Activated B cell treated with CpG ODN at 0.5 μM for 24 hours (primary cell): Measurements from ENCODE around the gene COPE. TPM values are rescaled to one million over a fixed set of nuclear protein-coding genes. Genes with fewer than 3 reads are reported as not detected.
A peak's percentile ranks its signal among the peaks of the same experiment; 100 is the strongest.

Experiments used
- ATAC-seq: fragments of 200-7000 bp; cut with Tn5 transposase; one replicate; pipeline ENCODE4 v1.10.0; 2021; ENCODE audit warnings: low read depth, mild to moderate bottlenecking, moderate library complexity
- CTCF ChIA-PET: fragments of 350-600 bp; sonication (Branson Sonifier 250); formaldehyde crosslinking; loops from one replicate; lab custom pipeline; 2021; ENCODE audit warnings: antibody characterized with exemption; lab: Charles Lee
- POLR2A ChIA-PET: fragments of 350-600 bp; sonication (Branson Sonifier 250); formaldehyde crosslinking; loops from one replicate; lab custom pipeline; 2021; ENCODE audit warnings: antibody characterized with exemption; lab: Charles Lee
- DNase-seq: peaks from one replicate; pipeline ENCODE4 v3.0.0; 2022
- H3K27ac Mint-ChIP-seq: one replicate; pipeline ENCODE4 v1.8.0; 2020; ENCODE audit warnings: mixed read lengths
- H3K27me3 Mint-ChIP-seq: one replicate; pipeline ENCODE4 v1.8.0; 2021; ENCODE audit warnings: mixed read lengths
- H3K36me3 Mint-ChIP-seq: one replicate; pipeline ENCODE4 v1.8.0; 2021; ENCODE audit warnings: low read depth, mixed read lengths
- H3K4me1 Mint-ChIP-seq: one replicate; pipeline ENCODE4 v1.8.0; 2021; ENCODE audit warnings: mixed read lengths
- H3K4me3 Mint-ChIP-seq: one replicate; pipeline ENCODE4 v1.8.0; 2020; ENCODE audit warnings: mild to moderate bottlenecking, mixed read lengths
- H3K9me3 Mint-ChIP-seq: one replicate; pipeline ENCODE4 v1.8.0; 2020; ENCODE audit warnings: mixed read lengths
- intact Hi-C: fragments of 100-400 bp; cut with micrococcal nuclease; formaldehyde crosslinking; loops from one replicate; pipeline ENCODE4 v1.15.1; 2024
- total RNA-seq: library from RNA; stranded (reverse); gene quantifications from 2 replicates; pipeline ENCODE4 v1.2.3, GENCODE V29; 2022
- TF ChIP-seq, protein P1 (sequence below): fragments of 200-600 bp; IDR thresholded peaks from one replicate; pipeline ENCODE4 v1.8.0; 2022; ENCODE audit warnings: antibody characterized with exemption, mild to moderate bottlenecking

COPE gene
- total RNA-seq: 182 and 253 TPM in 2 replicates

- H3K4me1 Mint-ChIP-seq: peaks cover 46% of the 10 kb centered on the region
- peak within 1 kb of the TSS; percentile 60 for H3K27ac Mint-ChIP-seq
- ChIA-PET POLR2A (interaction anchor here (0.5 to 2.0 kb wide), 28 partner anchors 8 to 1366 kb away, joined by 3 to 23 read pairs (median 4); partner anchors contain the start of genes KXD1, REX1BD, SLC25A42 and UBA52), CTCF (interaction anchor here (0.7 to 1.2 kb wide), 5 partner anchors 22 to 1208 kb away, joined by 3 to 4 read pairs (median 3); partner anchors contain the start of genes HOMER3 and KXD1)
- TF ChIP-seq, protein P1, sequence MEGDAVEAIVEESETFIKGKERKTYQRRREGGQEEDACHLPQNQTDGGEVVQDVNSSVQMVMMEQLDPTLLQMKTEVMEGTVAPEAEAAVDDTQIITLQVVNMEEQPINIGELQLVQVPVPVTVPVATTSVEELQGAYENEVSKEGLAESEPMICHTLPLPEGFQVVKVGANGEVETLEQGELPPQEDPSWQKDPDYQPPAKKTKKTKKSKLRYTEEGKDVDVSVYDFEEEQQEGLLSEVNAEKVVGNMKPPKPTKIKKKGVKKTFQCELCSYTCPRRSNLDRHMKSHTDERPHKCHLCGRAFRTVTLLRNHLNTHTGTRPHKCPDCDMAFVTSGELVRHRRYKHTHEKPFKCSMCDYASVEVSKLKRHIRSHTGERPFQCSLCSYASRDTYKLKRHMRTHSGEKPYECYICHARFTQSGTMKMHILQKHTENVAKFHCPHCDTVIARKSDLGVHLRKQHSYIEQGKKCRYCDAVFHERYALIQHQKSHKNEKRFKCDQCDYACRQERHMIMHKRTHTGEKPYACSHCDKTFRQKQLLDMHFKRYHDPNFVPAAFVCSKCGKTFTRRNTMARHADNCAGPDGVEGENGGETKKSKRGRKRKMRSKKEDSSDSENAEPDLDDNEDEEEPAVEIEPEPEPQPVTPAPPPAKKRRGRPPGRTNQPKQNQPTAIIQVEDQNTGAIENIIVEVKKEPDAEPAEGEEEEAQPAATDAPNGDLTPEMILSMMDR: no peak
- DNase-seq (peak; percentile 94), ATAC-seq (peak; percentile 96)
- intact Hi-C loops: loop anchor here (1.0 to 10.0 kb wide), 13 partner anchors 13 to 401 kb away; partner anchors contain the start of genes ARMC6, BORCS8, CRTC1 and ELL
- H3K27me3 Mint-ChIP-seq: no peaks in the 10 kb centered on the region
- peak within 1 kb of the TSS; percentile 91 for H3K4me3 Mint-ChIP-seq
- no peaks in the 10 kb centered on the region for H3K9me3 Mint-ChIP-seq
- peaks cover 60% of the 10 kb centered on the region for H3K36me3 Mint-ChIP-seq
Measured at GRCh38 chr19:18919086-18919899, at the start of gene COPE, which contains the start of gene DDX49. Gene COPE (minus strand): TSS chr19:18919387. CDS start chr19:18919348, 39 bp downstream. Gene DDX49 (plus strand): TSS chr19:18919715. CDS start chr19:18919742, 27 bp downstream.

DNA sequence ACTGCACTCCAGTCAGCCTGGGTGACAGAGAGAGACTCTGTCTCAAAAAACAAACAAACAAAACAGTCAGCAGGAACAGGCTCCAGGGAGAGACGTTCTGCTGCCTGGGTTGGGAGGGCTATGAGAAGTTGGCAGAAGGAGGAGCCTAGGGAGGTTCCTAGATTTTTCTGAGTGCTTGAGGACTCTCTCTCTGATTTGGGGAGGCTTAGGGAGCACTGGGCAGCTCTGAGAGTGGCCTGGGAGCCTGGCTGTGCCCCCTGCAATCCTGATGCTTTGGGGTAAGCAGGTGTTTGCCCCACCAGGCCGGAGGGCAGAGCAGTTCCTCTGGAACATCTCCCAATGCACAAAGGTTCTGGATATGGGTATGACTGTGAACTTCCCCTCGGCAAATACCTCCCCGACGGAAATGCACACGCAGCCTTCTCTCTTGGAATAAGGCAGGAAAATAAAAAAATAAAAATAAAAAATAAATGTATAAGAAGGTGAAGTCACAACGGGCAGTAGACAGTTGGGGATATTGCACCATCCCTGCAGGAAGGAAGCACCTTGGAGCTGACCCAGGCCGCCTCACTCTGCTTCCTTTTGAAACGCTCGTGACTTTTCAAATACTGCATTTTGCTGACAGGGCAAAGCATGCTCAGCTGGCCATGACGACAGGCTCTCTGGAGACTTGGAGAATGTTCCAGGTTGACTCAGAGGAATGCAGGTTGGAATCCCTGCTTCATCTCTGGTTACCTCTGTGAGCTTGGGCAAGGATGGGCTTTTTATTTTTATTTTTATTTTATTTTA lies 48.4 kb upstream of the COPE start:
- POLR2A ChIA-PET: no interaction called here
- CTCF ChIA-PET: no interaction called here

GRCh38 chr19:18966307-18966706 lies 47.1 kb upstream of the COPE start:
- no peak overlapping the region for H3K4me3 Mint-ChIP-seq
- ChIA-PET POLR2A (interaction anchor here (0.7 kb wide), 1 partner anchor 11 kb away, joined by 6 read pairs; no protein-coding TSS in a partner anchor), CTCF (no interaction called here)
- peaks cover 23% of the 10 kb centered on the region for H3K27me3 Mint-ChIP-seq
- no peak overlapping the region for H3K27ac Mint-ChIP-seq
- ATAC-seq (no peak), DNase-seq (no peak)
- no peaks in the 10 kb centered on the region for H3K36me3 Mint-ChIP-seq
- TF ChIP-seq, protein P1: no peak
- intact Hi-C loops: no loop called here
- H3K9me3 Mint-ChIP-seq: no peaks in the 10 kb centered on the region
- H3K4me1 Mint-ChIP-seq: peaks cover 10% of the 10 kb centered on the region

More for the DNA sequence above, 48.4 kb upstream of the COPE start:
- no peak for DNase-seq
- no peaks in the 10 kb centered on the region for H3K36me3 Mint-ChIP-seq
- peaks cover 15% of the 10 kb centered on the region for H3K27me3 Mint-ChIP-seq
- no peak overlapping the region for H3K27ac Mint-ChIP-seq
- H3K4me1 Mint-ChIP-seq: no peaks in the 10 kb centered on the region
- TF ChIP-seq, protein P1: no peak
- H3K9me3 Mint-ChIP-seq: no peaks in the 10 kb centered on the region
- H3K4me3 Mint-ChIP-seq: no peak overlapping the region
- ATAC-seq: no peak
- intact Hi-C loops: no loop called here

DNA sequence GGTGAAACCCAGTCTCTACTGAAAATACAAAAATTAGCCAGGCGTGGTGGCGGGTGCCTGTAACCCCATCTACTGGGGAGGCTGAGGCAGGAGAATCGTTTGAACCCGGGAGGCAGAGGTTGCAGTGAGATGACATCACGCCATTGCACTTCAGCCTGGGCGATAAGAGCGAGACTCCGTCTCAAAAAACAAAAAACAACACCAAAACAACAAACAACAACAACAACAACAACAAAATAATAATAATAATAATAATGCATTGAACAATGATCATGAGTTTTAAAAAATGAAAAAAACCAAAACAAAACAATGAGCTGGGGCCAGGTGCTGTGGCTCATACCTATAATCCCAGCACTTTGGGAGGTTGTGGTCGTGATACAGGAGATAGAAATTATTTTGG lies 44.9 kb upstream of the COPE start:
- Mint-ChIP-seq H3K27me3 (peaks cover 24% of the 10 kb centered on the region), H3K27ac (no peak overlapping the region), H3K9me3 (no peaks in the 10 kb centered on the region), H3K4me3 (no peak overlapping the region), H3K36me3 (no peaks in the 10 kb centered on the region), H3K4me1 (peaks cover 10% of the 10 kb centered on the region)
- ChIA-PET CTCF (no interaction called here), POLR2A (interaction anchor here (0.6 kb wide), 1 partner anchor 48 kb away, joined by 3 read pairs; no protein-coding TSS in a partner anchor)
- TF ChIP-seq, protein P1: no peak
- ATAC-seq (no peak), DNase-seq (no peak)
- intact Hi-C loops: no loop called here
